Measurements from ENCODE around the gene PTPN20.

The PTPN20 gene

GRCh38 chr10:47042780-47043750, 131.8 kb downstream of the PTPN20 start:
- H3K4me3 ChIP-seq (ENCODE audit: low read depth, low read length) = no peak overlapping the region
- TF ChIP-seq, protein P1, sequence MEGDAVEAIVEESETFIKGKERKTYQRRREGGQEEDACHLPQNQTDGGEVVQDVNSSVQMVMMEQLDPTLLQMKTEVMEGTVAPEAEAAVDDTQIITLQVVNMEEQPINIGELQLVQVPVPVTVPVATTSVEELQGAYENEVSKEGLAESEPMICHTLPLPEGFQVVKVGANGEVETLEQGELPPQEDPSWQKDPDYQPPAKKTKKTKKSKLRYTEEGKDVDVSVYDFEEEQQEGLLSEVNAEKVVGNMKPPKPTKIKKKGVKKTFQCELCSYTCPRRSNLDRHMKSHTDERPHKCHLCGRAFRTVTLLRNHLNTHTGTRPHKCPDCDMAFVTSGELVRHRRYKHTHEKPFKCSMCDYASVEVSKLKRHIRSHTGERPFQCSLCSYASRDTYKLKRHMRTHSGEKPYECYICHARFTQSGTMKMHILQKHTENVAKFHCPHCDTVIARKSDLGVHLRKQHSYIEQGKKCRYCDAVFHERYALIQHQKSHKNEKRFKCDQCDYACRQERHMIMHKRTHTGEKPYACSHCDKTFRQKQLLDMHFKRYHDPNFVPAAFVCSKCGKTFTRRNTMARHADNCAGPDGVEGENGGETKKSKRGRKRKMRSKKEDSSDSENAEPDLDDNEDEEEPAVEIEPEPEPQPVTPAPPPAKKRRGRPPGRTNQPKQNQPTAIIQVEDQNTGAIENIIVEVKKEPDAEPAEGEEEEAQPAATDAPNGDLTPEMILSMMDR (IDR thresholded peaks at IDR 0.05; ENCODE audit: insufficient read depth, low read length, missing control alignments) = no peak
- DNase-seq (ENCODE audit: low read depth, low spot score) = no peak
- POLR2A ChIA-PET = no interaction called here
- CTCF ChIA-PET = interaction anchor here (7.7 kb wide), 1 partner anchor 270 kb away, joined by 47 read pairs; no protein-coding TSS in a partner anchor

DNA sequence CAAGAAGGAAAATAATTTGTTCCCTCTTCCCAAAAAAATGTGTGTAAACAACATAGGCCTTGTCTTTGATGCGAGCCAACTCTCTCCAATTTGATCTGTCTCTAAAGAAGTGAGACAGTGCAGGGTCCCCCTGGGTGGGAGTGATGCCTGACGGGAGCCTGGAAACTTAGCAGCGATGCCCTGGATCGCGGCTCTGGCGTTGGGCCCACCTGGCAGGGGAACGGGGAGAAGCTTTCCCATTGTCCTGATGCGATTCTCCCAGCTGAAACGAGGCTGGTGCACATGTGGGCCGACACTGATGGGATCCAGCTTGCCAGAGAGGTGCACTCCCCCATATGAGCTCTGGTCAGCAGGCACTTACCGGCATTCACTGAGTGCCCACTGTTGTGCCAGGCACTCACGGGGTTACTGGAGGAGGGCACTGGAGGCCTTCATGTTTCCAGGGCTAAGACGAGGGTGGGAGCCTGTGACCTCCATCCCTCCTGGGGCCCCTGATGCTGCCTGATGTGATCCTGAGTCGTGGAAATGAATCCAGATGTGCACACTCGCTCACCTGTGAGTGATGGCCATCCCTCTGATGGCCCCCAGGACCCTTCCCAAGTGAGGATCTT, 132.8 kb downstream of the PTPN20 start:
- TF ChIP-seq, protein P1 (IDR thresholded peaks at IDR 0.05; ENCODE audit: insufficient read depth, low read length, missing control alignments) = no peak
- CTCF ChIA-PET = interaction anchor here (9.1 kb wide), 1 partner anchor 269 kb away, joined by 291 read pairs; no protein-coding TSS in a partner anchor
- POLR2A ChIA-PET = no interaction called here
- no peak overlapping the region for H3K4me3 ChIP-seq (ENCODE audit: low read depth, low read length)
- no peak for DNase-seq (ENCODE audit: low read depth, low spot score)

DNA sequence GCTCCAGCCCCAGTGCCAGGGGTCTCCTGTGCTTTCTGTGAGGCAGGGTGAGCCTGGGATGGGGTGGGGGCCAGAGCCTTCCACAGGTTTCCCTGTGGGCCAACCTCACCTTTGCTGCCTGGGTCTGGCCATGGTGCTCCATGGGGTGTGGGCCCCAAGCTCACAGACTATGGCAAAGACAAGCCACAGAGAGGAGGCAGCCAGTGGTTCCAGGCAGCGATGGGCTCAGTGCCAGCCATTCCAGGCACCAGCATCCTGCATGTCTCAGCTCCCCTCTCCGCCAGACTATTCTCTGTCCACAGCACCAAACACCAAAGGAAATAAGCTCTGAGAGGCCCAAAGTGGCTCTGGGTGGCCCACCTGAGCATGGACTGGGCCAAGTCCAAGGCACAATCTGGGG, 133.5 kb downstream of the PTPN20 start:
- POLR2A ChIA-PET = no interaction called here
- no peak for DNase-seq (ENCODE audit: low read depth, low spot score)
- no peak overlapping the region for H3K4me3 ChIP-seq (ENCODE audit: low read depth, low read length)
- TF ChIP-seq, protein P1 (IDR thresholded peaks at IDR 0.05; ENCODE audit: insufficient read depth, low read length, missing control alignments) = no peak
- CTCF ChIA-PET = interaction anchor here (1.7 to 9.1 kb wide), 4 partner anchors 11 to 268 kb away, joined by 9 to 291 read pairs (median 32); no protein-coding TSS in a partner anchor

DNA sequence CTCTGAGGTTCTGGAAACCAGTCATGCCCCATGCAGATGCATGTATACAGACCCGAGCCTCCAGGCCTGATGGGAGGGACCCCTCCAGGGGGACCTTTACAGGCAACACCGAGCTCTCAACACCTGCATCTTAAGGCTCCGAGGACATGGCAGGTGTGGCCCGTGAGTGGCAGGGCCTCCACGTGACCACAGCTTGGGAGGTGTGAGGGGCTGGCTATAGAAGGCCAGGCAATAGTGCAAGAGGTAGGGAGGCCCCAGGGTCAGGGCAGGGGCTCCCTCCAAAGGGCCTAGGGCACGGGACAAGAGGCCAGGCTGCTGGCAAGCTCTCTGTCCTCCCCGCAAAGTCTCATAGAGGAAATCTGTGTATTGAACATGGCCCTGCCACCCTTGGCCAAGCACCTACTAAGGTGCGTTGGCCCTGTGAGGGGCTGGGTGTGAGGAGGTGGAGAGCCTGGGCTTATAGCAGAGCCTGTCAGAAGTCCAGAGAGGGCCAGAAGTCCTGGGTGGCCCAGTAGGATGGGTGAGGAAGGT, 134.2 kb downstream of the PTPN20 start:
- no peak overlapping the region for H3K4me3 ChIP-seq (ENCODE audit: low read depth, low read length)
- no peak for DNase-seq (ENCODE audit: low read depth, low spot score)
- TF ChIP-seq, protein P1 (IDR thresholded peaks at IDR 0.05; ENCODE audit: insufficient read depth, low read length, missing control alignments) = no peak
- ChIA-PET CTCF (interaction anchor here (0.7 to 9.1 kb wide), 14 partner anchors 9 to 275 kb away, joined by 3 to 291 read pairs (median 4); no protein-coding TSS in a partner anchor), POLR2A (no interaction called here)

DNA sequence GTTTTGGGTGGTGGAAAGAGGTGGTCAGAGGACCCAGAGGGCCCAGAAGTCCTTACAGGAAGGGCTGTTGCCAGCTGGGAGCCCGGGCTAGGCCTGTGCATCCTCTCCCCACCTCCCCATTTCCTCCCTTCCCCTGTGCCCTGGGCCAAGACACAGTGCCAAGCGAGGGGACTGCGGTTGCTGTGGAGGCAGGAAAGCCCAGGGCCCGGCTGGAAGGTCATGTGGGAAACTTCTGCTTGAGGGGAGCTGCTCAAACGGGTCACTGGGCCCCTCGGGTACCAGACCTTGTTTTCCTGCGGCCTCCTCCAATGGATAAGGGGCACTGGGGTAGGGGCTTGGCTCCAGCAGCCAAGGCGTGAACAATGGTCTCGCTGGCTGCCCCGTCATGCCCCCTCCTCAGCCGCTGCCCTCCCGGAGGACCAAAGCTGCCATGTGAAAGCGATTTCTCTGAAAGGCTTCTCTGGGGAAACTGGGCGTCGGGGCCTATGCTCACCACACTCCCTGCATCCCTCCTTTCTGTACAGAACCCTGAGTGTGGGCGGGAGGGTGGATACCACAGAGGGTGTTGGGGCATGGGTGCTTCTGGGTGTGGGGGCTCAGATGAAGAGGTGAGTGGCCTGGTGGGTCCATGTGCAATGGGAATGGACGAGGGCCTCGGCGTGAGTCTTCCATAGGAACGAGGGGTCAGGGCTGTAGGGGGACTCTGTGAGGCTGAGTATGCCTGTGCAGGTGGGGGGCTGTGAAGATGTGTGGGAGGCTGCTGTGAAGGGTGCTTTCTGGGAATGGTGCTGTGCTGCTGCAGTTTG, 135.3 kb downstream of the PTPN20 start:
- TF ChIP-seq, protein P1 (IDR thresholded peaks at IDR 0.05; ENCODE audit: insufficient read depth, low read length, missing control alignments) = no peak
- no peak for DNase-seq (ENCODE audit: low read depth, low spot score)
- CTCF ChIA-PET = interaction anchor here (0.7 to 9.1 kb wide), 19 partner anchors 8 to 274 kb away, joined by 3 to 291 read pairs (median 5); no protein-coding TSS in a partner anchor
- no peak overlapping the region for H3K4me3 ChIP-seq (ENCODE audit: low read depth, low read length)
- POLR2A ChIA-PET = no interaction called here

Measured in AG04449 (cell line).